K562 (cell line): ENCODE data around the gene NYAP1. TPM values are rescaled to one million over a fixed set of nuclear protein-coding genes. Genes with fewer than 3 reads are reported as not detected.

Experiments
- ATF1 ChIP-seq, 2 experiments: fragments of 450-650 bp in 1 of 2; IDR thresholded peaks; 2 replicates each; pipeline ENCODE4 v1.6.1; 2016; ENCODE audit warnings: missing compliant biosample characterization in 1 of 2, missing genetic modification characterization in 1 of 2
- CCAR2 ChIP-seq: fragments of 200-400 bp; formaldehyde crosslinking; IDR thresholded peaks from 2 replicates; pipeline ENCODE4 v1.6.1; 2017; ENCODE audit warnings: mild to moderate bottlenecking, low read depth, low read length
- CEBPB ChIP-seq: fragments of 450-650 bp; IDR thresholded peaks from 2 replicates; pipeline ENCODE4 v1.6.1; 2016; ENCODE audit warnings: missing genetic modification characterization, missing compliant biosample characterization
- DEAF1 ChIP-seq: fragments of 450-650 bp; formaldehyde crosslinking; IDR thresholded peaks from 2 replicates; pipeline ENCODE4 v1.4.0; 2020; ENCODE audit warnings: mild to moderate bottlenecking, moderate library complexity
- LARP7 ChIP-seq: fragments of 450-650 bp; IDR thresholded peaks from 2 replicates; pipeline ENCODE4 v1.6.1; 2016
- NFATC3 ChIP-seq: fragments of 450-650 bp; IDR thresholded peaks from 2 replicates; pipeline ENCODE4 v1.6.1; 2017; ENCODE audit warnings: mild to moderate bottlenecking
- NFIC ChIP-seq: fragments of 450-650 bp; IDR thresholded peaks from 2 replicates; pipeline ENCODE4 v1.6.1; 2017; ENCODE audit warnings: mild to moderate bottlenecking, inconsistent platforms
- NR2C2 ChIP-seq, 2 experiments: fragments of 200-800 bp in 1 of 2; sonication (Bioruptor generic) in 1 of 2; sonication (generic) in 1 of 2; formaldehyde crosslinking in 1 of 2; IDR thresholded peaks; 2 replicates each; pipeline versions ENCODE4 v1.6.1 to v1.8.0; 2016 to 2022; ENCODE audit warnings: mild to moderate bottlenecking in 1 of 2, missing compliant biosample characterization in 1 of 2, missing genetic modification characterization in 1 of 2, missing genetic modification reagents in 1 of 2
- NRF1 ChIP-seq, 2 experiments: fragments of 450-650 bp; IDR thresholded peaks in 1 of 2; conservative IDR thresholded peaks in 1 of 2; 2 replicates each; pipeline ENCODE4 v1.6.1; 2014; ENCODE audit warnings: mild to moderate bottlenecking in 2 of 2
- SMARCE1 ChIP-seq: fragments of 450-650 bp; IDR thresholded peaks from 2 replicates; pipeline ENCODE4 v1.7.1; 2016; ENCODE audit warnings: mild to moderate bottlenecking
- TCF3 ChIP-seq: sonication (generic); formaldehyde crosslinking; IDR thresholded peaks from 2 replicates; pipeline ENCODE4 v1.4.0; 2020; ENCODE audit warnings: mild to moderate bottlenecking, missing genetic modification reagents
- TOE1 ChIP-seq, 2 experiments: fragments of 450-650 bp in 1 of 2; sonication (generic) in 1 of 2; formaldehyde crosslinking in 1 of 2; IDR thresholded peaks; 2 replicates each; pipeline versions ENCODE4 v1.7.1 to v1.8.0; 2016 to 2022; ENCODE audit warnings: borderline replicate concordance in 2 of 2, mild to moderate bottlenecking in 2 of 2, antibody characterized with exemption in 1 of 2, inconsistent platforms in 1 of 2, low read depth in 1 of 2, missing genetic modification reagents in 1 of 2, moderate library complexity in 1 of 2
- ZBTB7A ChIP-seq: IDR thresholded peaks from 2 replicates; pipeline ENCODE4 v1.6.1; 2011; ENCODE audit warnings: low read depth, mild to moderate bottlenecking, low read length, moderate library complexity, borderline replicate concordance; ENCODE audit not compliant: control insufficient read depth
- ZFPM2 ChIP-seq: fragments of 250-450 bp; sonication (Bioruptor Pico); IDR thresholded peaks from 2 replicates; pipeline ENCODE4 v1.5.1; 2022; ENCODE audit warnings: mild to moderate bottlenecking
- ZNF316 ChIP-seq: fragments of 450-650 bp; IDR thresholded peaks from 2 replicates; pipeline ENCODE4 v1.6.1; 2016
- ZNF644 ChIP-seq: fragments of 200-800 bp; sonication (Bioruptor generic); IDR thresholded peaks from 2 replicates; pipeline ENCODE4 v1.6.1; 2016; ENCODE audit warnings: low read depth, missing genetic modification characterization, missing compliant biosample characterization
- ZNF766 ChIP-seq: fragments of 200-800 bp; sonication (Bioruptor generic); conservative IDR thresholded peaks from 2 replicates; pipeline ENCODE4 v1.6.1; 2016; ENCODE audit warnings: missing genetic modification characterization, missing compliant biosample characterization
- ZNF79 ChIP-seq: fragments of 250-450 bp; sonication (Bioruptor Pico); IDR thresholded peaks from 2 replicates; pipeline ENCODE4 v1.4.0; 2020; ENCODE audit warnings: low read depth, mild to moderate bottlenecking, moderate library complexity
- polyA plus RNA-seq, 8 experiments: library from polyadenylated mRNA; depleted of rRNA in 4 of 8; stranded (reverse) in 5 of 8; unstranded in 3 of 8; fragments of >200 nt; fragmentation: Nextera tagmentation in 2 of 8; fragmentation: Illumina TruSeq in 1 of 8; extraction: Ambion mirVana in 2 of 8; extraction: Trizol in 1 of 8; gene quantifications; 2 replicates each; pipeline versions ENCODE4 v1.2.1 to v1.2.3, GENCODE V29; 2011 to 2014; ENCODE audit warnings: inconsistent platforms in 1 of 8, missing spikeins in 1 of 8
- total RNA-seq, 7 experiments: library from RNA; depleted of rRNA in 6 of 7; stranded (reverse); fragments of >200 nt in 6 of 7; fragmentation: Illumina TruSeq in 2 of 7; extraction: Trizol in 2 of 7; gene quantifications; 2 replicates each; pipeline versions ENCODE4 v1.2.1 to v1.2.3, GENCODE V29; 2011 to 2021; ENCODE audit warnings: low replicate concordance in 1 of 7
- TF ChIP-seq, protein P1 (sequence below): fragments of 450-650 bp; IDR thresholded peaks from 2 replicates; pipeline ENCODE4 v1.6.1; 2017; ENCODE audit warnings: antibody characterized with exemption, mild to moderate bottlenecking
- TF ChIP-seq, protein P2 (sequence below): fragments of 450-650 bp; formaldehyde crosslinking; conservative IDR thresholded peaks from 2 replicates; pipeline ENCODE4 v1.4.0; 2022; ENCODE audit warnings: mild to moderate bottlenecking, missing genetic modification characterization

Gene NYAP1
- total and polyA plus RNA-seq, 9 of the 15 experiments (the other 6 are each of a cell fraction or from before 2014, with no cell fraction given): 0.11 to 0.88 (median 0.22) TPM; not detected in 2

DNA sequence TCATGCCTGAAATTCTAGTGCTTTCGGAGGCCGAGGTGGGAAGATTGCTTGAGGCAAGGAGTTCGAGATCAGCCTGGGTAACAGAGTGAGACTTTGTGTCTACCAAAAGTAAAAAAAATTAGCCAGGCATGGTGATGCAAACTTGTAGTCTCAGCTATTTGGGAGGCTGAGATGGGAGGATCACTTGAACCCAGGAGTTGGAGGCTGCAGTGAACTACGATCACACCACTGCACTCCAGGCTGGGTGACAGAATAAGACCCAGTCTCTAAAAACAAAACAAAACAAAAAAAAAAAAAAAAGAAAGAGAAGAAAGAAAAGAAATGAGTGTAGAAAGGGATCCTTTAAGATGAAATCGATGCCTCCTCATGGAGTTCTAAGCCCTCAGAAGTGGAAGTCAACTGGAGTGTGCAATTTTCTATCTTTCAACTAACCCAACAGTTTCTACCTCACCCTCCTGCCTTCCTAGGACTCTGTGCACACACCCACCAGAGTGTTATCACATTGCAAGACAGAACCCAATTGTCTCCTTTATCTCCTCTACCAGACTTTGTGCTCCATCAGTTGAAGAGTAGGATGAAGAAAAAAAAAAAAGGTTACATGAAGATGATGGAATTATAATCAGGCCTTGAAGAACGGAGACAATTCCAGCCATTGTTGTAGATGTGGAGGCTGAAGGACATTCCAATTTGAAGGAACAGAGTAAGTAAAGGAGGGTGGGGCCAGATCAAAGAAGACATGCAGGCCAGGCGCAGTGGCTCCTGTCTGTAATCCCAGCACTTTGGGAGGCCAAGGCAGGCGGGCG is 26.9 kb downstream of the NYAP1 start (continued):
- TF ChIP-seq SMARCE1: peak; percentile 94
- peak; percentile 75; the same call in 1 of the 2 replicates for TF ChIP-seq LARP7
- TF ChIP-seq, protein P1, sequence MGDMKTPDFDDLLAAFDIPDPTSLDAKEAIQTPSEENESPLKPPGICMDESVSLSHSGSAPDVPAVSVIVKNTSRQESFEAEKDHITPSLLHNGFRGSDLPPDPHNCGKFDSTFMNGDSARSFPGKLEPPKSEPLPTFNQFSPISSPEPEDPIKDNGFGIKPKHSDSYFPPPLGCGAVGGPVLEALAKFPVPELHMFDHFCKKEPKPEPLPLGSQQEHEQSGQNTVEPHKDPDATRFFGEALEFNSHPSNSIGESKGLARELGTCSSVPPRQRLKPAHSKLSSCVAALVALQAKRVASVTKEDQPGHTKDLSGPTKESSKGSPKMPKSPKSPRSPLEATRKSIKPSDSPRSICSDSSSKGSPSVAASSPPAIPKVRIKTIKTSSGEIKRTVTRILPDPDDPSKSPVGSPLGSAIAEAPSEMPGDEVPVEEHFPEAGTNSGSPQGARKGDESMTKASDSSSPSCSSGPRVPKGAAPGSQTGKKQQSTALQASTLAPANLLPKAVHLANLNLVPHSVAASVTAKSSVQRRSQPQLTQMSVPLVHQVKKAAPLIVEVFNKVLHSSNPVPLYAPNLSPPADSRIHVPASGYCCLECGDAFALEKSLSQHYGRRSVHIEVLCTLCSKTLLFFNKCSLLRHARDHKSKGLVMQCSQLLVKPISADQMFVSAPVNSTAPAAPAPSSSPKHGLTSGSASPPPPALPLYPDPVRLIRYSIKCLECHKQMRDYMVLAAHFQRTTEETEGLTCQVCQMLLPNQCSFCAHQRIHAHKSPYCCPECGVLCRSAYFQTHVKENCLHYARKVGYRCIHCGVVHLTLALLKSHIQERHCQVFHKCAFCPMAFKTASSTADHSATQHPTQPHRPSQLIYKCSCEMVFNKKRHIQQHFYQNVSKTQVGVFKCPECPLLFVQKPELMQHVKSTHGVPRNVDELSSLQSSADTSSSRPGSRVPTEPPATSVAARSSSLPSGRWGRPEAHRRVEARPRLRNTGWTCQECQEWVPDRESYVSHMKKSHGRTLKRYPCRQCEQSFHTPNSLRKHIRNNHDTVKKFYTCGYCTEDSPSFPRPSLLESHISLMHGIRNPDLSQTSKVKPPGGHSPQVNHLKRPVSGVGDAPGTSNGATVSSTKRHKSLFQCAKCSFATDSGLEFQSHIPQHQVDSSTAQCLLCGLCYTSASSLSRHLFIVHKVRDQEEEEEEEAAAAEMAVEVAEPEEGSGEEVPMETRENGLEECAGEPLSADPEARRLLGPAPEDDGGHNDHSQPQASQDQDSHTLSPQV: peak; percentile 52
- TF ChIP-seq ZNF766 (CRISPR knock-in tag): peak; percentile 67; the same call in 1 of the 2 replicates
- TF ChIP-seq TCF3 (CRISPR knock-in tag): peak; percentile 97
- TF ChIP-seq, protein P2, sequence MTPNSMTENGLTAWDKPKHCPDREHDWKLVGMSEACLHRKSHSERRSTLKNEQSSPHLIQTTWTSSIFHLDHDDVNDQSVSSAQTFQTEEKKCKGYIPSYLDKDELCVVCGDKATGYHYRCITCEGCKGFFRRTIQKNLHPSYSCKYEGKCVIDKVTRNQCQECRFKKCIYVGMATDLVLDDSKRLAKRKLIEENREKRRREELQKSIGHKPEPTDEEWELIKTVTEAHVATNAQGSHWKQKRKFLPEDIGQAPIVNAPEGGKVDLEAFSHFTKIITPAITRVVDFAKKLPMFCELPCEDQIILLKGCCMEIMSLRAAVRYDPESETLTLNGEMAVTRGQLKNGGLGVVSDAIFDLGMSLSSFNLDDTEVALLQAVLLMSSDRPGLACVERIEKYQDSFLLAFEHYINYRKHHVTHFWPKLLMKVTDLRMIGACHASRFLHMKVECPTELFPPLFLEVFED (CRISPR knock-in tag): 0 out of 2 replicates have a peak, but pooled peaks have one; percentile 65
- TF ChIP-seq DEAF1 (CRISPR knock-in tag): no peak
- TF ChIP-seq CEBPB (tag): no peak
- TF ChIP-seq NR2C2 (CRISPR knock-in tag; IDR thresholded peaks at IDR 0.05): no peak
- no peak for TF ChIP-seq NR2C2 (tag; IDR thresholded peaks at IDR 0.05)
- no peak for TF ChIP-seq ZFPM2 (CRISPR knock-in tag)
- TF ChIP-seq NFATC3: 0 out of 2 replicates have a peak, but pooled peaks have one; percentile 68
- no peak for TF ChIP-seq CCAR2
- TF ChIP-seq ZNF644 (tag): peak; percentile 52; the same call in 1 of the 2 replicates
- peak; percentile 21; the same call in 1 of the 2 replicates for TF ChIP-seq TOE1 (IDR thresholded peaks at IDR 0.05; ENCODE audit: borderline replicate concordance)
- no peak for TF ChIP-seq TOE1 (CRISPR knock-in tag; IDR thresholded peaks at IDR 0.05; ENCODE audit: borderline replicate concordance, low read depth)
- TF ChIP-seq NRF1 (conservative IDR thresholded peaks at IDR 0.05 in 1 of 2, IDR thresholded peaks at IDR 0.05 in 1 of 2): peak in 1 of 2 experiments; percentile 35; a peak in 2 of 4 replicates
- no peak for TF ChIP-seq ZBTB7A
- peak; percentile 12; the same call in 1 of the 2 replicates for TF ChIP-seq ZNF316
- no peak for TF ChIP-seq ATF1 (CRISPR knock-in tag; IDR thresholded peaks at IDR 0.05)
- TF ChIP-seq ATF1 (tag; IDR thresholded peaks at IDR 0.05): peak; percentile 59
- peak; percentile 87 for TF ChIP-seq NFIC
- no peak for TF ChIP-seq ZNF79 (CRISPR knock-in tag)
